GM12864 (cell line): ENCODE results near the gene ACTA2.

Experiments used
- DNase-seq: peaks from one replicate; pipeline ENCODE4 v3.0.0-alpha.2; 2011; ENCODE audit warnings: low read depth
- H3K4me3 ChIP-seq: 2 replicates; pipeline ENCODE4 v1.5.1; 2011; ENCODE audit warnings: mild to moderate bottlenecking, low read depth, low read length, control low read depth
- CTCF ChIP-seq: IDR thresholded peaks from 2 replicates; pipeline ENCODE4 v1.5.1; 2011; ENCODE audit warnings: low read depth, mild to moderate bottlenecking, moderate library complexity, low read length, control low read depth, inconsistent platforms; ENCODE audit errors: missing control alignments

The ACTA2 gene

GRCh38 chr10:88918191-88918905 is 34.2 kb downstream of the ACTA2 start:
- H3K4me3 ChIP-seq: no peak overlapping the region
- DNase-seq: no peak
- no peak for TF ChIP-seq CTCF

- H3K4me3 ChIP-seq: no peak overlapping the region
- TF ChIP-seq CTCF: no peak
- no peak for DNase-seq
Measured at GRCh38 chr10:88916986-88917385, 35.6 kb downstream of the ACTA2 start.

- no peak for TF ChIP-seq CTCF
- no peak for DNase-seq
- H3K4me3 ChIP-seq: no peak overlapping the region
Measured at GRCh38 chr10:88916231-88916630, 36.3 kb downstream of the ACTA2 start.

- DNase-seq: no peak
- no peak for TF ChIP-seq CTCF
- H3K4me3 ChIP-seq: no peak overlapping the region
Measured at GRCh38 chr10:88915781-88916180, 36.8 kb downstream of the ACTA2 start.

GRCh38 chr10:88913788-88914187 is 38.8 kb downstream of the ACTA2 start:
- no peak overlapping the region for H3K4me3 ChIP-seq
- TF ChIP-seq CTCF: no peak
- DNase-seq: no peak

- no peak for DNase-seq
- no peak overlapping the region for H3K4me3 ChIP-seq
- TF ChIP-seq CTCF: no peak
Measured at GRCh38 chr10:88913127-88913526, 39.4 kb downstream of the ACTA2 start.

GRCh38 chr10:88911851-88912250 is 40.7 kb downstream of the ACTA2 start:
- no peak for TF ChIP-seq CTCF
- no peak overlapping the region for H3K4me3 ChIP-seq
- no peak for DNase-seq
